Myocyte (in vitro differentiated cells): ENCODE results near the gene PPP1R12C. TPM values are rescaled to one million over a fixed set of nuclear protein-coding genes. Genes with fewer than 3 reads are reported as not detected.
A peak's percentile ranks its signal among the peaks of the same experiment; 100 is the strongest.
"Not testable (repeated sequence)": the region's sequence is repeated elsewhere in the genome, so short reads cannot be mapped to it uniquely, and the experiment has no call there.

Source experiments
- DNase-seq: peaks from one replicate; pipeline ENCODE4 v3.0.0-alpha.2; 2012; ENCODE audit warnings: low read depth
- total RNA-seq: library from RNA; depleted of rRNA; stranded (reverse); fragments of >200 nt; gene quantifications from 2 replicates; pipeline ENCODE4 v1.2.3, GENCODE V29; 2014

Gene PPP1R12C
- total RNA-seq, 1 donor from 2014 or later: 43.5 TPM

DNA sequence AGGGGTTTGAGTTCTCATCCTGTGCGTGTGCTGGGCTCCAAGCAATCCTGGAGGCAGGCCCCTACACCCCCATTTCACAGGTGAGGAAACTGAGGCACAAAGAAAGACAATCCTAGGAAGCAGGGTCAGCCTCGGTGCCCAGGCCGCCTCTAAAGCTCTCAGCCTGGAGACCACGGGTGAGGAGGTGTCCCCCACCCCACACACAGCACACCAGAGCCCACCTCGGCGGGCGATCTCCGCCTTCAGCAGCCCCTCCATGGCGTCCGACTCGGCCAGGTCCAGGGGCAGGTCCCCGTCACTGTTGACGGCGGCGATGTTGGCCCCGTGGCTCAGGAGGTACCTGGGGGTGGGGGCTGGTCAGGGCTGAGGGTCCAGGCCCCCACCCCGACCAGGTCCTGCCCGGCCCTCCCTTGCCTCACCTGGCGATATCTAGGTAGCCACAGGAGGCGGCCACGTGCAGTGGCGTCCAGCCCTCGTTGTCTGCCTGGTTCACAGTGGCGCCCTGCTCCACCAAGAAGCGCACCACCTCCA, 5.1 kb downstream of the PPP1R12C start:
- no peak for DNase-seq

- DNase-seq: no peak
These were observed 6.1 kb downstream of the PPP1R12C start for GRCh38 chr19:55111238-55111831.

DNA sequence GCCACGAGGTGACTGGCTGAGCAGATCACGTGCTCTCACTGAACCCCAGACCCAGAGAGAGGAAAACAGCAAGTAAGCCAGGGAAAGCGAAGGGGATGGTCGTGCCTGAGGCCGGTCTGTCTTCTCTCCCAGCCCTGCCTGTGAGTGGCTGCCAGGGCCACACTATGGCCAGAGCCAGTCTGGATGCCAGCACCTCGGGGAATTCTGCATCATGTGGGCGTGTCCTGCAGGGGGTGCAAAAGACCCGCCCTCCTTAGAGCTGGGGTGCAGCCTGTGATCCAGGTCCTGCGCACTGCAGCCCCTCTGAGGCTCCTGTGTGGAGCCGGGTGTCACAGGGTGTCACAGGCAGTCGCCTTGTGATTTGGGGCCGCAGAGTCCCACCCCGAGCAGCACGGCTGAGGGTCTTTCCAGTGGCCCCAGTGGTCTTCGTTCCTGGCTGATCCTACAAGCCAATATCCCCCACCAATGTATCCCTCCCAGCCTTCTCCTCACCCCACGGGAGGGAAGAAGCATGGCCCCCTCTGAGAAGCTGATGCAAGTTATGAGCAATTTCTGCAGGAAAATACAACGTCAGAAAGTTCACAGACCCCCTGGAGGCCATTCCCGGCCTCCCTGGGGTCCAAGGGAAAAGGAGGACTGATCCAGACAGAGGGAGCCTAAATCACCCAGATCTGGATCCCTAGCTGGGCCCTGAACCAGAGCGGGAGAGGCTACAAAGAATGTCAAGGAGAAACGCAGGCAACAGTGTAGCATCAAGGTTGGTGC, 7.7 kb downstream of the PPP1R12C start:
- DNase-seq: no peak

DNA sequence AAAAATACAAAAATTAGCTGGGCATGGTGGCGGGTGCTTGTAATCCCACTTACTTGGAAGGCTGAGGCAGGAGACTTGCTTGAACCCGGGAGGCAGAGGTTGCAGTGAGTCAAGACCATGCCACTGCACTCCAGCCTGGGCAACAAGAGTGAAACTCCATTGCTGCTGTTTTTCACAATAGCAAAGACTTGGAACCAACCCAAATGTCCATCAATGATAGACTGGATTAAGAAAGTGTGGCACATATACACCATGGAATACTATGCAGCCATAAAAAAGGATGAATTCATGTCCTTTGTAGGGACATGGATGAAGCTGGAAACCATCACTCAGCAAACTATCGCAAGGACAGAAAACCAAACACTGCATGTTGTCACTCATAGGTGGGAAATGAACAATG, 10.2 kb downstream of the PPP1R12C start:
- DNase-seq: not testable (repeated sequence)

GRCh38 chr19:55106591-55106990, 10.8 kb downstream of the PPP1R12C start:
- no peak for DNase-seq

GRCh38 chr19:55105237-55105636, 12.2 kb downstream of the PPP1R12C start:
- no peak for DNase-seq

DNA sequence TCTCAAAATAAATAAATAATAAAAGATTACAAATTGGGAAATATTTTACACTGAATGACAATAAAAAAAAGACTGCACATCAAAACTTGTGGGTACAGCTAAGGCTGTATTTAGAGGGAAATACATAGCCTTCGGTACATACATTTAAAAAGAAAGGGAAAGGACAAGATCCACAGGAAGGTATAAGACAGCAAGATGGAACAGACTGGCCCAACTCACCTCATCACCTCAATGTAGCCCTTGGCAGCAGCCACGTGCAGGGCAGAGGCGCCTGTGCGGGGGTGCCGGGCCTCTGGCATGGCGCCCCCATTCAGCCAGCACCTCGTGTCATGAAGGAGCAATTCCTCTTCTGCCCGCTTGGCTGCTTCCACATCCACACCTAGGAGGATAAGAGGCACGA, 14.2 kb downstream of the PPP1R12C start:
- no peak for DNase-seq

DNA sequence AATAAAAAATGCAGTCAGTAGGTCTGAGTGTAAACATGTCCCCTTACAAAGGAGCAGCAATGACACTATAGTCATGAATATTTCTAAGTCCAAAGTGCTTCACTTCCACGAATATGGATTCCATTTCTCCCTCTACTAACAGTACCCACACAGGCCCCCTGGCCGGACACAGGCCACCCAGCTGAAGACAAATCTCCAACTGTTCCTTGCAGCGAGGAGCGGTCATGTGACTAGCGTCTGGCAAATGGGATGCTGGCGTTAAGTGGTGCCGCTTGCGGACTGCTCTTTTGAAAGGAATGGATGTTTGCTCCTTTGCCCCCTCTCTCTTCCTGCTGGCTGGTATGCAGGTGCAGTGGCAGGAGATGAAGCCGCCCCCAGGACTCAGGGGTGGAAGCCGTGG, 16.2 kb downstream of the PPP1R12C start:
- DNase-seq: no peak

DNA sequence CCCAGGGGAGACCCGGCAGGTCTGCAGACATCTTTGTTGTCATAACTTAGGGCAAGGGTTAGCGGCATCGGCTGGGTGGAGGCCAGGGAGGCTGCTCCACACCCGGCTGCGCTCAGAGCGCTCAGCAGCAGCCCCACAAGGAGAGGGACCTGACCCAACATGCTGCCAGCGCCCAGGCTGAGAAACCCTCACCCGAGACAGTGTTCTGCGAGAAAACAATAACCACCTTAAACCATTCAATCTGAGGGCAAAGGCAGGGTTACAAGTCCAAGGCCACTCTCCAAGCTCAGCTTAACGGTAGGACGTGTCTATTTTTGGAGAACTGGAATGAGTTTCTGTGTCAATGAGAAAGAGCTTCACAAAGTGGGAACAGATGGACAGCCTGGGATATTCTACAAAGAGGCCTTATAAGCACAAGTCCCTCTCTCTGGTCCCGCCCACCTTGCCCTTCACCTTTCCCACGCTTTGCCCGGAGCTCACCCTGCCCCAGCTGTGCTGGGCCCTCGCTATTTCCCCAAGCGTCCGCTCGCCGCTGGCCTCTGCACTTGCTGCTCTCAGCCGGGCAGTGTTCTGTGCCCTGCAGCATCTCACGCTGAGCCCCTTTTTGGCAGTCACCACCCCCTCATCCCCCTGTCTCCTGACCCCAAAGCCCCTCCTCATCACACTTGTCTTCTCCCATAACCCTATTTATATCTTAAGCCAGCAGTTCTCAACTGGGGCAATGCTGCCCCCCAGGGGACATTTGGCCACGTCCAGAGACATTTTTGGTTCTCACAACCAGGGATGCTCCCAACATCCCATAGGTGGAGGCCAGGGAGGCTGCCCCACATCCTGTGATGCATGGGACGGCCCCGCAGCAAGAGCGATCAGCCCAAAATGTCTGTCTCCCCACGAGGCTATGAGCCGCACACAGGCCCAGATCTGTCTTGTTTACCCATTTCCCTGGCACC, 17.6 kb downstream of the PPP1R12C start:
- DNase-seq: peak; percentile 31

- no peak for DNase-seq
These were observed 18.5 kb downstream of the PPP1R12C start for GRCh38 chr19:55098716-55099556.

GRCh38 chr19:55097864-55098715, 19.3 kb downstream of the PPP1R12C start:
- no peak for DNase-seq

- peak; percentile 22 for DNase-seq
These were observed 21.3 kb downstream of the PPP1R12C start for GRCh38 chr19:55096061-55096701.

- DNase-seq: no peak
These were observed 22.0 kb downstream of the PPP1R12C start for GRCh38 chr19:55095260-55096060.

DNA sequence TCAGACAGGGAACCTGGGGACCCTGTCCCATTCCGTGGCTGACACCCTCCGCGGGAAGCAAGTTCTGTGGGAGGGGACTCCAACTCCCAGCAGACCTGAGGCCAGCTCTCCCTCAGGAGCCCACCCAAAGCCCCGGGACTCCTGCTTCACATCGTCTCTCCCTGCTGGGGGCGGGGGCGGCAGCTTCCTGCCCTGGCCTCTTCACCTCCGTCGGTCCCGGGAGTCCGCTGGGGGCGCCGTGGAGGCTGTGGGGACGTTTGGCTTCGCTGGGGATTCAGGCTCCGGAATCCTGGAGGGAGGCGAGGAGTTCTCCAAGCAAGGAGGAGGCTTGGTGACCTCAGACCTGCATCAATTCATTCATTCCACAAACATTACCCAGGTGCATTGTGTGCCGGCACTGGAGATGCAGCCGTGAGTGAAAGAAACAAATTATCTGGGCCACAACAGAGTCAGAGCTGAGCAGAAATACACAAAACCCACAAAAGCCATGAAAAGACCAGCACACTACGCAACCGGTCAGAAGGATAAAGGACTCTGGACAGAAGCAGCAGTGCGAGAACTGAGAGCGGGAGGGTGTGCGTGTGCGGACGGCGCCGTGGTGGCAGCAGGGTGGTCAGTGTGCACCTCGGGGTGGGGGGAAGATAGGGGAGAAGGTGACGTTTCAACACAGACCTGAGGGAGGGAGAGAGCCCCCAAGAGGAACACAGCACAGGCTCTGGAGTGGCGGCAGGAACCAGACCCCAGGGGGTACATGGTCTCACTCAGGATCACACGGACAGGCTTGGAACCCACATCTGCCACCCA, 22.8 kb downstream of the PPP1R12C start:
- DNase-seq: no peak

- DNase-seq: no peak
These were observed 24.8 kb downstream of the PPP1R12C start for GRCh38 chr19:55092423-55093318.

DNA sequence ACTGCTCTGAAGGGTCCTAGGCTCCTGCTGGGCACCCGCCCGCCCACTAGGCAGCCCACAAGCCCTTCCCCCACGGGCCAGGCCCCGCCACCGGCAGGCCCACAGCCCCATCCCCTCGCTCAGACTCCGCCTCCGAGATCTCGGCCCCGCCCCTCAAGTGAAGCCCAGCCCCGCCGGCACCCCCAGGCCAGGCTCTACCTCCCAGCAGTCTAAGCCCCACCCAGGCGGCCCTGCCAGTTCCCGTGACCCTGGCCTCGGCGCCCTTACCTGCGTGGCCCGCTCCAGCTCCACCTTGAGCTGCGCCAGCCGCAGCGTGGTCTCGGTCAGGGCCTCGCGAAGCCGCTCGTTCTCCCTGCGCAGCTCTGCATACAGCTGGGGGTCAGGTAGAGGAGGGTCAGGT, 25.5 kb downstream of the PPP1R12C start:
- DNase-seq: no peak
